HepG2 (cell line): ENCODE results near the gene DNMBP. TPM values are rescaled to one million over a fixed set of nuclear protein-coding genes. Genes with fewer than 3 reads are reported as not detected.

Experiments used
- ATAC-seq: fragments of 200-7000 bp; cut with Tn5 transposase; 3 replicates; pipeline ENCODE4 v1.9.1; 2020; ENCODE audit warnings: mild to moderate bottlenecking, moderate library complexity
- BruUV-seq: library from RNA; stranded (reverse); fragments of 400-500 nt; replicated peaks from 2 replicates; lab custom pipeline; 2021; lab: Mats Ljungman, UMichigan
- CTCF ChIA-PET: fragments of 300-600 bp; formaldehyde crosslinking; extraction: SDS; loops from one replicate; lab custom pipeline; 2021; ENCODE audit warnings: low total read pairs, inconsistent platforms, low intra/inter-chr PET ratio; lab: Yijun Ruan, JAX
- POLR2A ChIA-PET: fragments of 350-600 bp; sonication (Branson Sonifier 250); formaldehyde crosslinking; loops from one replicate; lab custom pipeline; 2020; ENCODE audit warnings: antibody characterized with exemption, inconsistent platforms; lab: Yijun Ruan, JAX
- DNase-seq: peaks from one replicate; pipeline ENCODE4 v3.0.0-alpha.2; 2015; ENCODE audit warnings: low spot score
- FAIRE-seq: peaks from 3 replicates; lab custom pipeline; 2011; peaks lifted over from hg19 to GRCh38; lab: Jason Lieb, UNC
- H2AFZ ChIP-seq: one replicate; pipeline ENCODE4 v1.6.1; 2011; ENCODE audit warnings: low read length, inconsistent platforms
- H3K27ac ChIP-seq: fragments of 300-600 bp; 3 replicates; pipeline ENCODE4 v1.8.0; 2011; ENCODE audit warnings: mixed run types, mild to moderate bottlenecking, mixed read lengths, low read length, inconsistent platforms; ENCODE audit not compliant: insufficient read depth; ENCODE audit errors: extremely low read length
- H3K27me3 ChIP-seq, 2 experiments: fragments of 200-600 bp in 1 of 2; 2 replicates in 1 of 2; 3 replicates in 1 of 2; pipeline versions ENCODE4 v1.6.0 to v1.8.0; 2011; ENCODE audit warnings: low read length in 2 of 2, mild to moderate bottlenecking in 2 of 2, moderate library complexity in 2 of 2, inconsistent platforms in 1 of 2; ENCODE audit not compliant: insufficient read depth in 2 of 2, control insufficient read depth in 1 of 2
- H3K36me3 ChIP-seq, 2 experiments: fragments of 200-600 bp in 1 of 2; replicated peaks in 1 of 2; 2 replicates in 1 of 2; 3 replicates in 1 of 2; pipeline versions ENCODE4 v1.5.1 to v1.8.0; 2011; ENCODE audit warnings: low read length in 2 of 2, inconsistent platforms in 1 of 2; ENCODE audit not compliant: insufficient read depth in 2 of 2, control insufficient read depth in 1 of 2
- H3K4me1 ChIP-seq: 2 replicates; pipeline ENCODE4 v1.5.1; 2012; ENCODE audit warnings: low read length, inconsistent platforms; ENCODE audit not compliant: insufficient read depth
- H3K4me2 ChIP-seq: 2 replicates; pipeline ENCODE4 v1.6.0; 2011; ENCODE audit warnings: low read depth, low read length, inconsistent platforms
- H3K4me3 ChIP-seq, 3 experiments: fragments of 200-600 bp in 1 of 3; sonication (generic), shearing (Covaris generic) in 1 of 3; replicated peaks in 1 of 3; 2 replicates each; pipeline ENCODE4 v1.5.1; 2011 to 2016; ENCODE audit warnings: low read length in 3 of 3, inconsistent platforms in 2 of 3, low read depth in 2 of 3, mild to moderate bottlenecking in 2 of 3, control low read depth in 1 of 3, mixed read lengths in 1 of 3; ENCODE audit not compliant: insufficient read depth in 1 of 3
- H3K79me2 ChIP-seq: one replicate; pipeline ENCODE4 v1.6.1; 2011; ENCODE audit warnings: low read length, inconsistent platforms; ENCODE audit not compliant: insufficient read depth
- H3K9ac ChIP-seq: 2 replicates; pipeline ENCODE4 v1.6.0; 2011; ENCODE audit warnings: mild to moderate bottlenecking, low read depth, low read length, inconsistent platforms; ENCODE audit not compliant: insufficient read depth
- H3K9me3 ChIP-seq: 2 replicates; pipeline ENCODE4 v1.5.1; 2012; ENCODE audit warnings: mild to moderate bottlenecking, low read length
- H4K20me1 ChIP-seq: 2 replicates; pipeline ENCODE4 v1.6.0; 2011; ENCODE audit warnings: inconsistent platforms, mild to moderate bottlenecking, low read length, moderate library complexity; ENCODE audit not compliant: insufficient read depth
- GPN1 ChIP-seq: sonication (generic); formaldehyde crosslinking; IDR thresholded peaks from 2 replicates; pipeline ENCODE4 v1.5.1; 2020; ENCODE audit warnings: missing genetic modification reagents, borderline replicate concordance
- HES4 ChIP-seq: sonication (generic); formaldehyde crosslinking; IDR thresholded peaks from 2 replicates; pipeline ENCODE4 v1.9.0; 2021; ENCODE audit warnings: mild to moderate bottlenecking, missing genetic modification reagents, borderline replicate concordance
- IRX3 ChIP-seq: sonication (generic); formaldehyde crosslinking; IDR thresholded peaks from 2 replicates; pipeline ENCODE4 v1.8.1; 2023; ENCODE audit warnings: mild to moderate bottlenecking, low read depth, missing genetic modification reagents, borderline replicate concordance
- MBD4 ChIP-seq: IDR thresholded peaks from 2 replicates; pipeline ENCODE4 v1.6.1; 2012; ENCODE audit warnings: low read length, inconsistent platforms, borderline replicate concordance
- RBM39 ChIP-seq: fragments of 200-400 bp; formaldehyde crosslinking; IDR thresholded peaks from one replicate; pipeline ENCODE4 v1.6.1; 2018; ENCODE audit warnings: antibody characterized with exemption, mild to moderate bottlenecking, low read depth, low read length; ENCODE audit not compliant: poor library complexity, severe bottlenecking
- SALL2 ChIP-seq: sonication (generic); formaldehyde crosslinking; IDR thresholded peaks from 2 replicates; pipeline ENCODE4 v1.8.1; 2023; ENCODE audit warnings: mild to moderate bottlenecking, missing genetic modification reagents, inconsistent platforms
- SP140L ChIP-seq: sonication (generic); formaldehyde crosslinking; IDR thresholded peaks from 2 replicates; pipeline ENCODE4 v1.4.0; 2020; ENCODE audit warnings: missing genetic modification reagents, borderline replicate concordance
- ZNF20 ChIP-seq: sonication (generic); formaldehyde crosslinking; IDR thresholded peaks from 2 replicates; pipeline ENCODE4 v1.4.0; 2020; ENCODE audit warnings: mild to moderate bottlenecking, moderate library complexity, missing genetic modification reagents
- ZNF382 ChIP-seq: sonication (generic); formaldehyde crosslinking; IDR thresholded peaks from 2 replicates; pipeline ENCODE4 v1.5.0; 2020; ENCODE audit warnings: missing genetic modification reagents, mild to moderate bottlenecking, borderline replicate concordance
- ZNF883 ChIP-seq: sonication (generic); formaldehyde crosslinking; IDR thresholded peaks from 2 replicates; pipeline ENCODE4 v1.5.1; 2020; ENCODE audit warnings: mild to moderate bottlenecking, missing genetic modification reagents; ENCODE audit errors: not compliant biosample characterization
- ZSCAN25 ChIP-seq: sonication (generic); formaldehyde crosslinking; IDR thresholded peaks from 2 replicates; pipeline ENCODE4 v1.8.0; 2022; ENCODE audit warnings: mild to moderate bottlenecking, missing genetic modification reagents
- WGBS: methylation state at CpG from one replicate; pipeline ENCODE4 v1.1.6; 2017; ENCODE audit warnings: low lambda C conversion rate; 5-methylcytosine and 5-hydroxymethylcytosine counted together
- in situ Hi-C: cut with HindIII; loops from 2 replicates; pipeline ENCODE4 v1.10.0; 2017; ENCODE audit warnings: low pct_unique_long_range_greater_than_20kb; ENCODE audit not compliant: extremely low pct_ligation_motif_present
- intact Hi-C: fragments of 100-400 bp; cut with micrococcal nuclease; formaldehyde crosslinking; loops from one replicate; pipeline ENCODE4 v1.10.0; 2022; ENCODE audit not compliant: unreplicated experiment
- polyA plus RNA-seq, 8 experiments: library from polyadenylated mRNA; depleted of rRNA in 3 of 8; stranded (reverse) in 7 of 8; unstranded in 1 of 8; fragments of >200 nt; fragmentation: Illumina TruSeq in 4 of 8; extraction: Trizol in 4 of 8; gene quantifications; 2 replicates each; pipeline versions ENCODE4 v1.2.1 to v1.2.3, GENCODE V29; 2011 to 2016; ENCODE audit warnings: low read depth in 4 of 8, missing spikeins in 1 of 8, mixed read lengths in 1 of 8; ENCODE audit not compliant: insufficient read depth in 1 of 8
- total RNA-seq, 5 experiments: library from RNA; depleted of rRNA; stranded (reverse); fragments of >200 nt; fragmentation: Illumina TruSeq; extraction: Trizol; gene quantifications; 2 replicates each; pipeline ENCODE4 v1.2.3, GENCODE V29; 2016; ENCODE audit warnings: low read depth in 1 of 5
- TF ChIP-seq, protein P1 (sequence below), 2 experiments: sonication (generic) in 1 of 2; formaldehyde crosslinking in 1 of 2; IDR thresholded peaks; 2 replicates each; pipeline versions ENCODE4 v1.4.0 to v1.6.1; 2016 to 2020; ENCODE audit warnings: borderline replicate concordance in 1 of 2, low read depth in 1 of 2, mild to moderate bottlenecking in 1 of 2, missing genetic modification reagents in 1 of 2
- TF ChIP-seq, protein P2 (sequence below): conservative IDR thresholded peaks from 2 replicates; pipeline ENCODE4 v1.6.1; 2018; ENCODE audit warnings: missing genetic modification reagents
- TF ChIP-seq, protein P3 (sequence below): sonication (generic); formaldehyde crosslinking; IDR thresholded peaks from 2 replicates; pipeline ENCODE4 v1.4.0; 2020; ENCODE audit warnings: missing genetic modification reagents, mild to moderate bottlenecking, borderline replicate concordance

DNMBP gene
- total and polyA plus RNA-seq, 2 of the 13 experiments (the other 11 are each of a cell fraction or from before 2014, with no cell fraction given): 3.6 to 6.3 TPM

DNA sequence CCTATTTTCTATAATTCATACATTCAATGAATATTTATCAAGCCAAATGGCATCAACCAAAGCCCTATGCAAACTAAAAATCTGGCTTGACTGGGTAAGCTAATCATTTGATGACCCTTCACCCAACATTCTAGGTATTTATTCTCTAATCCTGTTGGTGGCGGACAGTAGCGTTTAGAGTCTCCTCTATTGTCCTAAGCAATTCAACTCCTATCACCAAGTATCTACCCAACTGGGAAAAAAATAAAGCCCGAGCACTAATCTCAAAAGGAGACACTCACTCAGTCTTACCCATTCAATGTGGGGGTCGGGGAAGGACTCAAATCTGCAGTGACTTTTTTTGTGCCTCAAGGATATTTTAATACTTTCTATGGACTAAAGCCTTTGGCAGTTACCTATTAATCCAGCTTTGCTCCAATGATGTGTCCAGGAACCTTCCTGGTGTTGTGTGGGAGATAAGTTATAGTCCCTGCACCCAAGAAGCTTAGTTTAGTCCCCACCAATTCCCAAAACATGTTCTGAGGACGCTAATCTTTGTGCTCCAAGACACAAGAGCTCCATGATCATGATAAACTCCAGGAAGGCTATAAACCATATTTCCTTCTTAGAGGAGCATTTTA is 30.6 kb downstream of the DNMBP start:
- Histone ChIP-seq H3K27me3 (no peaks in the 10 kb centered on the region), H2AFZ (no peak overlapping the region), H3K4me1 (peaks cover 19% of the 10 kb centered on the region), H3K9me3 (no peaks in the 10 kb centered on the region), H3K27ac (no peak overlapping the region), H3K79me2 (peaks cover 3% of the 10 kb centered on the region), H4K20me1 (no peaks in the 10 kb centered on the region), H3K4me2 (no peak overlapping the region), H3K9ac (no peak overlapping the region), H3K4me3 (no peak overlapping the region), H3K36me3 (no peaks in the 10 kb centered on the region)
- in situ Hi-C loops (no loop called here), intact Hi-C loops (no loop called here)
- no peak for TF ChIP-seq SP140L
- TF ChIP-seq GPN1: no peak
- TF ChIP-seq RBM39: no peak
- no peak for TF ChIP-seq HES4
- TF ChIP-seq ZSCAN25 (CRISPR knock-in tag): no peak
- no peak for TF ChIP-seq ZNF883 (CRISPR knock-in tag)
- no peak for TF ChIP-seq ZNF382
- no peak for TF ChIP-seq MBD4
- TF ChIP-seq, protein P1, sequence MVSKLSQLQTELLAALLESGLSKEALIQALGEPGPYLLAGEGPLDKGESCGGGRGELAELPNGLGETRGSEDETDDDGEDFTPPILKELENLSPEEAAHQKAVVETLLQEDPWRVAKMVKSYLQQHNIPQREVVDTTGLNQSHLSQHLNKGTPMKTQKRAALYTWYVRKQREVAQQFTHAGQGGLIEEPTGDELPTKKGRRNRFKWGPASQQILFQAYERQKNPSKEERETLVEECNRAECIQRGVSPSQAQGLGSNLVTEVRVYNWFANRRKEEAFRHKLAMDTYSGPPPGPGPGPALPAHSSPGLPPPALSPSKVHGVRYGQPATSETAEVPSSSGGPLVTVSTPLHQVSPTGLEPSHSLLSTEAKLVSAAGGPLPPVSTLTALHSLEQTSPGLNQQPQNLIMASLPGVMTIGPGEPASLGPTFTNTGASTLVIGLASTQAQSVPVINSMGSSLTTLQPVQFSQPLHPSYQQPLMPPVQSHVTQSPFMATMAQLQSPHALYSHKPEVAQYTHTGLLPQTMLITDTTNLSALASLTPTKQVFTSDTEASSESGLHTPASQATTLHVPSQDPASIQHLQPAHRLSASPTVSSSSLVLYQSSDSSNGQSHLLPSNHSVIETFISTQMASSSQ (IDR thresholded peaks at IDR 0.05; ENCODE audit: low read depth): no peak
- TF ChIP-seq, protein P1 (CRISPR knock-in tag; IDR thresholded peaks at IDR 0.05; ENCODE audit: borderline replicate concordance): no peak
- no peak for TF ChIP-seq SALL2 (CRISPR knock-in tag)
- no peak for TF ChIP-seq ZNF20 (CRISPR knock-in tag)
- TF ChIP-seq IRX3 (CRISPR knock-in tag): no peak
- TF ChIP-seq, protein P2, sequence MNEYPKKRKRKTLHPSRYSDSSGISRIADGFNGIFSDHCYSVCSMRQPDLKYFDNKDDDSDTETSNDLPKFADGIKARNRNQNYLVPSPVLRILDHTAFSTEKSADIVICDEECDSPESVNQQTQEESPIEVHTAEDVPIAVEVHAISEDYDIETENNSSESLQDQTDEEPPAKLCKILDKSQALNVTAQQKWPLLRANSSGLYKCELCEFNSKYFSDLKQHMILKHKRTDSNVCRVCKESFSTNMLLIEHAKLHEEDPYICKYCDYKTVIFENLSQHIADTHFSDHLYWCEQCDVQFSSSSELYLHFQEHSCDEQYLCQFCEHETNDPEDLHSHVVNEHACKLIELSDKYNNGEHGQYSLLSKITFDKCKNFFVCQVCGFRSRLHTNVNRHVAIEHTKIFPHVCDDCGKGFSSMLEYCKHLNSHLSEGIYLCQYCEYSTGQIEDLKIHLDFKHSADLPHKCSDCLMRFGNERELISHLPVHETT (CRISPR knock-in tag): no peak
- TF ChIP-seq, protein P3, sequence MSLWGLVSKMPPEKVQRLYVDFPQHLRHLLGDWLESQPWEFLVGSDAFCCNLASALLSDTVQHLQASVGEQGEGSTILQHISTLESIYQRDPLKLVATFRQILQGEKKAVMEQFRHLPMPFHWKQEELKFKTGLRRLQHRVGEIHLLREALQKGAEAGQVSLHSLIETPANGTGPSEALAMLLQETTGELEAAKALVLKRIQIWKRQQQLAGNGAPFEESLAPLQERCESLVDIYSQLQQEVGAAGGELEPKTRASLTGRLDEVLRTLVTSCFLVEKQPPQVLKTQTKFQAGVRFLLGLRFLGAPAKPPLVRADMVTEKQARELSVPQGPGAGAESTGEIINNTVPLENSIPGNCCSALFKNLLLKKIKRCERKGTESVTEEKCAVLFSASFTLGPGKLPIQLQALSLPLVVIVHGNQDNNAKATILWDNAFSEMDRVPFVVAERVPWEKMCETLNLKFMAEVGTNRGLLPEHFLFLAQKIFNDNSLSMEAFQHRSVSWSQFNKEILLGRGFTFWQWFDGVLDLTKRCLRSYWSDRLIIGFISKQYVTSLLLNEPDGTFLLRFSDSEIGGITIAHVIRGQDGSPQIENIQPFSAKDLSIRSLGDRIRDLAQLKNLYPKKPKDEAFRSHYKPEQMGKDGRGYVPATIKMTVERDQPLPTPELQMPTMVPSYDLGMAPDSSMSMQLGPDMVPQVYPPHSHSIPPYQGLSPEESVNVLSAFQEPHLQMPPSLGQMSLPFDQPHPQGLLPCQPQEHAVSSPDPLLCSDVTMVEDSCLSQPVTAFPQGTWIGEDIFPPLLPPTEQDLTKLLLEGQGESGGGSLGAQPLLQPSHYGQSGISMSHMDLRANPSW (CRISPR knock-in tag): no peak
- no peak for FAIRE-seq
- BruUV-seq: no TSS peak
- POLR2A ChIA-PET: no interaction called here
- no peak for DNase-seq
- CTCF ChIA-PET: no interaction called here
- 91% methylated on average over 5 of the region's 5 CpGs for WGBS
- ATAC-seq: no peak
